SK-N-SH (cell line): ENCODE data around the gene RFX3. TPM values are rescaled to one million over a fixed set of nuclear protein-coding genes. Genes with fewer than 3 reads are reported as not detected.

Source experiments
- CTCF ChIA-PET: fragments of 300-600, 350-600 bp; formaldehyde crosslinking; extraction: SDS; loops from one replicate; lab custom pipeline; 2021; lab: Yijun Ruan, JAX
- POLR2A ChIA-PET: fragments of 350-600 bp; sonication (Branson Sonifier 250); formaldehyde crosslinking; extraction: SDS; loops from one replicate; lab custom pipeline; 2020; ENCODE audit warnings: antibody characterized with exemption, inconsistent platforms; lab: Yijun Ruan, JAX
- DNase-seq: peaks from one replicate; pipeline ENCODE4 v3.0.0; 2012
- H2AFZ ChIP-seq: fragments of 200-600 bp; sonication (generic); 2 replicates; pipeline ENCODE4 v1.8.1; 2016; ENCODE audit warnings: antibody characterized with exemption, mild to moderate bottlenecking, low read depth
- H3F3A ChIP-seq: fragments of 200-600 bp; sonication (generic); replicated peaks from 2 replicates; pipeline ENCODE3; 2016; ENCODE audit warnings: antibody characterized with exemption, mild to moderate bottlenecking; ENCODE audit not compliant: insufficient read depth
- H3K27ac ChIP-seq, 2 experiments: fragments of 200-500 bp in 1 of 2; fragments of 200-600 bp in 1 of 2; sonication (Bioruptor generic) in 1 of 2; sonication (generic), shearing (Covaris generic) in 1 of 2; 2 replicates each; pipeline versions ENCODE4 v1.5.1 to v1.6.1; 2014 to 2016; ENCODE audit warnings: low read depth in 2 of 2, inconsistent platforms in 1 of 2, low read length in 1 of 2, mild to moderate bottlenecking in 1 of 2, mixed read lengths in 1 of 2
- H3K27me3 ChIP-seq: fragments of 200-600 bp; sonication (generic), shearing (Covaris generic); 2 replicates; pipeline ENCODE4 v1.6.1; 2016; ENCODE audit warnings: mixed run types; ENCODE audit not compliant: insufficient read depth
- H3K36me3 ChIP-seq, 2 experiments: fragments of 200-500 bp in 1 of 2; fragments of 200-600 bp in 1 of 2; sonication (Bioruptor generic) in 1 of 2; sonication (generic) in 1 of 2; replicated peaks in 1 of 2; 2 replicates each; pipeline versions ENCODE3 to v1.5.1; 2014 to 2016; ENCODE audit warnings: low read length in 1 of 2, mild to moderate bottlenecking in 1 of 2; ENCODE audit not compliant: insufficient read depth in 2 of 2, control insufficient read depth in 1 of 2
- H3K4me1 ChIP-seq, 2 experiments: fragments of 200-500 bp in 1 of 2; fragments of 200-600 bp in 1 of 2; sonication (Bioruptor generic) in 1 of 2; sonication (generic), shearing (Covaris generic) in 1 of 2; 2 replicates each; pipeline versions ENCODE4 v1.5.1 to v1.6.1; 2014 to 2016; ENCODE audit warnings: low read depth in 1 of 2, low read length in 1 of 2, mixed run types in 1 of 2; ENCODE audit not compliant: insufficient read depth in 2 of 2, control insufficient read depth in 1 of 2
- H3K4me2 ChIP-seq: fragments of 200-600 bp; sonication (generic), shearing (Covaris generic); 2 replicates; pipeline ENCODE4 v1.6.1; 2017; ENCODE audit warnings: mixed run types
- H3K4me3 ChIP-seq, 2 experiments: fragments of 200-500 bp in 1 of 2; fragments of 200-600 bp in 1 of 2; sonication (Bioruptor generic) in 1 of 2; sonication (generic), shearing (Covaris generic) in 1 of 2; 2 replicates each; pipeline versions ENCODE4 v1.5.1 to v1.8.1; 2014 to 2016; ENCODE audit warnings: low read depth in 2 of 2, inconsistent platforms in 1 of 2, low read length in 1 of 2, mild to moderate bottlenecking in 1 of 2, mixed read lengths in 1 of 2, moderate library complexity in 1 of 2
- H3K79me2 ChIP-seq: fragments of 200-600 bp; sonication (generic); 2 replicates; pipeline ENCODE4 v1.8.1; 2017; ENCODE audit warnings: mild to moderate bottlenecking; ENCODE audit not compliant: insufficient read depth
- H3K9ac ChIP-seq: fragments of 200-600 bp; sonication (generic); 2 replicates; pipeline ENCODE4 v1.6.1; 2017; ENCODE audit warnings: mixed run types
- H3K9me2 ChIP-seq: fragments of 200-600 bp; sonication (generic); 2 replicates; pipeline ENCODE4 v1.6.1; 2017; ENCODE audit warnings: mixed run types
- H3K9me3 ChIP-seq: fragments of 200-600 bp; sonication (generic); 2 replicates; pipeline ENCODE4 v1.6.1; 2017; ENCODE audit warnings: mixed run types, mild to moderate bottlenecking, moderate library complexity
- H4K20me1 ChIP-seq: fragments of 200-600 bp; sonication (generic); 2 replicates; pipeline ENCODE4 v1.6.1; 2017; ENCODE audit warnings: mild to moderate bottlenecking, mixed run types; ENCODE audit not compliant: insufficient read depth
- CHD2 ChIP-seq: fragments of 150-350 bp; IDR thresholded peaks from 2 replicates; pipeline ENCODE4 v1.6.1; 2018; ENCODE audit warnings: low read length; ENCODE audit not compliant: partially characterized antibody
- CTCF ChIP-seq: fragments of 200-600 bp; sonication (generic); IDR thresholded peaks from 2 replicates; pipeline ENCODE4 v1.6.1; 2017; ENCODE audit warnings: antibody characterized with exemption, mild to moderate bottlenecking, moderate library complexity
- ELF1 ChIP-seq: IDR thresholded peaks from 2 replicates; pipeline ENCODE4 v1.4.0; 2012
- EP300 ChIP-seq, 2 experiments: IDR thresholded peaks; 2 replicates each; pipeline versions ENCODE4 v1.4.0 to v1.6.1; 2012; ENCODE audit warnings: borderline replicate concordance in 1 of 2, low read depth in 1 of 2, low read length in 1 of 2
- FOXJ3 ChIP-seq: sonication (generic); formaldehyde crosslinking; IDR thresholded peaks from 2 replicates; pipeline ENCODE4 v1.5.1; 2020; ENCODE audit warnings: mild to moderate bottlenecking, missing genetic modification reagents
- GABPA ChIP-seq: IDR thresholded peaks from 2 replicates; pipeline ENCODE4 v1.4.0; 2012; ENCODE audit warnings: low read depth, mild to moderate bottlenecking
- MEF2A ChIP-seq: IDR thresholded peaks from 2 replicates; pipeline ENCODE4 v1.4.0; 2012; ENCODE audit warnings: low read depth, borderline replicate concordance
- MXI1 ChIP-seq: IDR thresholded peaks from 2 replicates; pipeline ENCODE4 v1.6.1; 2012; ENCODE audit warnings: mild to moderate bottlenecking, low read depth, low read length, improper control_type of control experiment
- NFIC ChIP-seq: IDR thresholded peaks from 2 replicates; pipeline ENCODE4 v1.4.0; 2012; ENCODE audit warnings: borderline replicate concordance
- NRF1 ChIP-seq: IDR thresholded peaks from 2 replicates; pipeline ENCODE4 v1.6.1; 2012; ENCODE audit warnings: low read depth, mild to moderate bottlenecking, low read length
- RAD21 ChIP-seq: IDR thresholded peaks from 2 replicates; pipeline ENCODE4 v1.6.1; 2012; ENCODE audit warnings: mild to moderate bottlenecking, low read length
- RFX5 ChIP-seq: IDR thresholded peaks from 2 replicates; pipeline ENCODE4 v1.6.1; 2012; ENCODE audit warnings: mild to moderate bottlenecking, improper control_type of control experiment, low read length
- SIN3A ChIP-seq: IDR thresholded peaks from 2 replicates; pipeline ENCODE4 v1.6.1; 2012; ENCODE audit warnings: low read depth, mild to moderate bottlenecking, low read length, moderate library complexity, borderline replicate concordance
- SMC3 ChIP-seq: IDR thresholded peaks from 2 replicates; pipeline ENCODE4 v1.6.1; 2012; ENCODE audit warnings: low read depth, low read length, improper control_type of control experiment
- TAF1 ChIP-seq: IDR thresholded peaks from 2 replicates; pipeline ENCODE4 v1.6.1; 2012; ENCODE audit warnings: low read depth, mild to moderate bottlenecking, low read length, moderate library complexity, borderline replicate concordance
- TCF12 ChIP-seq: IDR thresholded peaks from 2 replicates; pipeline ENCODE4 v1.4.0; 2012
- TEAD4 ChIP-seq: IDR thresholded peaks from 2 replicates; pipeline ENCODE4 v1.4.0; 2012; ENCODE audit warnings: mild to moderate bottlenecking, borderline replicate concordance; ENCODE audit not compliant: insufficient read depth
- USF1 ChIP-seq: IDR thresholded peaks from 2 replicates; pipeline ENCODE4 v1.4.0; 2012; ENCODE audit warnings: low read depth, borderline replicate concordance
- YY1 ChIP-seq: IDR thresholded peaks from 2 replicates; pipeline ENCODE4 v1.4.0; 2012; ENCODE audit warnings: low read depth, mild to moderate bottlenecking
- WGBS: methylation state at CpG from one replicate; pipeline ENCODE4 v1.1.6; 2017; ENCODE audit warnings: low lambda C conversion rate; 5-methylcytosine and 5-hydroxymethylcytosine counted together
- polyA plus RNA-seq, 3 experiments: library from polyadenylated mRNA; depleted of rRNA; stranded (reverse); fragments of >200 nt; gene quantifications; 2 replicates each; pipeline ENCODE4 v1.2.3, GENCODE V29; 2012
- TF ChIP-seq, protein P1 (sequence below): IDR thresholded peaks from 2 replicates; pipeline ENCODE4 v1.6.1; 2012; ENCODE audit warnings: mild to moderate bottlenecking, low read depth, low read length, moderate library complexity
- TF ChIP-seq, protein P2 (sequence below): fragments of 150-350 bp; IDR thresholded peaks from 2 replicates; pipeline ENCODE4 v1.6.1; 2016; ENCODE audit warnings: mild to moderate bottlenecking, low read depth, low read length

The RFX3 gene
- polyA plus RNA-seq, 1 of the 3 experiments (the other 2 are of a cell fraction) = 1.7 TPM

DNA sequence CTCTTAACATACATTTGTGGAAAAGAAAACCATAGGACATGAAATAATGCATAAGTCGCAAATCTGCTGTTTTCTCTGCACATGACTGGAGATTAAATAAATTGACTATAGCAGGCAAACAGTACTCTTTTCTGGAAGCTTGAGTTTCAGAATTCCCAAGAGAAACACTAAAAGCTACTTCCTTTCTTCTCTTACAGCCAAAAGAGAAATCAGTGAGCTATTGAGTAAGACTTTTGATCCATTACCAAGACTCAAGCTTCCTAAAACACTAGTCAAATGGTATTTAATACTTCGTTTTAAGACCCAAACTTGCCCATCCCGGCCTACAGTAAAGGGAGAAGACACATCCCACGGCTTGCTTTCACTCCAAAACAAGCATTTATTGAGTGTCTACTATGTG is 346.1 kb downstream of the RFX3 start:
- ChIA-PET CTCF (interaction anchor here (2.2 kb wide), 1 partner anchor 320 kb away, joined by 7 read pairs; no protein-coding TSS in a partner anchor), POLR2A (no interaction called here)
- WGBS = 29% methylated on average over 4 of the region's 4 CpGs
- Histone ChIP-seq H3K9me2 (no peaks in the 10 kb centered on the region), H3K79me2 (no peaks in the 10 kb centered on the region), H3K9ac (no peak overlapping the region), H2AFZ (no peak overlapping the region), H3K4me2 (no peak overlapping the region), H3K36me3 (no peaks in the 10 kb centered on the region), H3K4me1 (no peaks in the 10 kb centered on the region), H3K27ac (no peak overlapping the region), H3F3A (no peaks in the 10 kb centered on the region), H3K9me3 (no peaks in the 10 kb centered on the region), H3K27me3 (peaks cover 30% of the 10 kb centered on the region; the same call in 1 of the 2 replicates), H3K4me3 (no peak overlapping the region), H4K20me1 (no peaks in the 10 kb centered on the region)
- no peak for DNase-seq
- TF ChIP-seq GABPA = no peak
- TF ChIP-seq NFIC = no peak
- TF ChIP-seq TCF12 = no peak
- no peak for TF ChIP-seq USF1
- TF ChIP-seq MXI1 = no peak
- no peak for TF ChIP-seq SIN3A
- no peak for TF ChIP-seq RFX5
- TF ChIP-seq CHD2 = no peak

GRCh38 chr9:3177936-3178335 is 347.9 kb downstream of the RFX3 start:
- Histone ChIP-seq H2AFZ (no peak overlapping the region), H3K4me1 (no peaks in the 10 kb centered on the region), H4K20me1 (no peaks in the 10 kb centered on the region), H3K9ac (no peak overlapping the region), H3K79me2 (no peaks in the 10 kb centered on the region), H3F3A (no peaks in the 10 kb centered on the region), H3K27ac (no peak overlapping the region), H3K27me3 (peaks cover 30% of the 10 kb centered on the region; the same call in 1 of the 2 replicates), H3K9me2 (no peaks in the 10 kb centered on the region), H3K36me3 (no peaks in the 10 kb centered on the region), H3K4me3 (no peak overlapping the region), H3K9me3 (no peaks in the 10 kb centered on the region), H3K4me2 (no peak overlapping the region)
- no peak for TF ChIP-seq CTCF
- TF ChIP-seq FOXJ3 = no peak
- TF ChIP-seq RAD21 = no peak
- no peak for TF ChIP-seq USF1
- TF ChIP-seq, protein P1, sequence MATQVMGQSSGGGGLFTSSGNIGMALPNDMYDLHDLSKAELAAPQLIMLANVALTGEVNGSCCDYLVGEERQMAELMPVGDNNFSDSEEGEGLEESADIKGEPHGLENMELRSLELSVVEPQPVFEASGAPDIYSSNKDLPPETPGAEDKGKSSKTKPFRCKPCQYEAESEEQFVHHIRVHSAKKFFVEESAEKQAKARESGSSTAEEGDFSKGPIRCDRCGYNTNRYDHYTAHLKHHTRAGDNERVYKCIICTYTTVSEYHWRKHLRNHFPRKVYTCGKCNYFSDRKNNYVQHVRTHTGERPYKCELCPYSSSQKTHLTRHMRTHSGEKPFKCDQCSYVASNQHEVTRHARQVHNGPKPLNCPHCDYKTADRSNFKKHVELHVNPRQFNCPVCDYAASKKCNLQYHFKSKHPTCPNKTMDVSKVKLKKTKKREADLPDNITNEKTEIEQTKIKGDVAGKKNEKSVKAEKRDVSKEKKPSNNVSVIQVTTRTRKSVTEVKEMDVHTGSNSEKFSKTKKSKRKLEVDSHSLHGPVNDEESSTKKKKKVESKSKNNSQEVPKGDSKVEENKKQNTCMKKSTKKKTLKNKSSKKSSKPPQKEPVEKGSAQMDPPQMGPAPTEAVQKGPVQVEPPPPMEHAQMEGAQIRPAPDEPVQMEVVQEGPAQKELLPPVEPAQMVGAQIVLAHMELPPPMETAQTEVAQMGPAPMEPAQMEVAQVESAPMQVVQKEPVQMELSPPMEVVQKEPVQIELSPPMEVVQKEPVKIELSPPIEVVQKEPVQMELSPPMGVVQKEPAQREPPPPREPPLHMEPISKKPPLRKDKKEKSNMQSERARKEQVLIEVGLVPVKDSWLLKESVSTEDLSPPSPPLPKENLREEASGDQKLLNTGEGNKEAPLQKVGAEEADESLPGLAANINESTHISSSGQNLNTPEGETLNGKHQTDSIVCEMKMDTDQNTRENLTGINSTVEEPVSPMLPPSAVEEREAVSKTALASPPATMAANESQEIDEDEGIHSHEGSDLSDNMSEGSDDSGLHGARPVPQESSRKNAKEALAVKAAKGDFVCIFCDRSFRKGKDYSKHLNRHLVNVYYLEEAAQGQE = no peak
- no peak for TF ChIP-seq TEAD4
- TF ChIP-seq EP300 (IDR thresholded peaks at IDR 0.05; ENCODE audit: borderline replicate concordance in 1 of 2, low read depth in 1 of 2, low read length in 1 of 2) = no peak
- TF ChIP-seq YY1 = no peak
- no peak for TF ChIP-seq GABPA
- TF ChIP-seq MEF2A = no peak
- TF ChIP-seq SMC3 = no peak
- TF ChIP-seq TAF1 = no peak
- TF ChIP-seq ELF1 = no peak
- no peak for TF ChIP-seq CHD2
- no peak for TF ChIP-seq NRF1
- TF ChIP-seq, protein P2, sequence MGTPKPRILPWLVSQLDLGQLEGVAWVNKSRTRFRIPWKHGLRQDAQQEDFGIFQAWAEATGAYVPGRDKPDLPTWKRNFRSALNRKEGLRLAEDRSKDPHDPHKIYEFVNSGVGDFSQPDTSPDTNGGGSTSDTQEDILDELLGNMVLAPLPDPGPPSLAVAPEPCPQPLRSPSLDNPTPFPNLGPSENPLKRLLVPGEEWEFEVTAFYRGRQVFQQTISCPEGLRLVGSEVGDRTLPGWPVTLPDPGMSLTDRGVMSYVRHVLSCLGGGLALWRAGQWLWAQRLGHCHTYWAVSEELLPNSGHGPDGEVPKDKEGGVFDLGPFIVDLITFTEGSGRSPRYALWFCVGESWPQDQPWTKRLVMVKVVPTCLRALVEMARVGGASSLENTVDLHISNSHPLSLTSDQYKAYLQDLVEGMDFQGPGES = no peak
- DNase-seq = no peak
- WGBS = 17% methylated on average over 1 of the region's 1 CpG
- ChIA-PET POLR2A (no interaction called here), CTCF (interaction anchor here (1.1 to 1.2 kb wide), 2 partner anchors 17 to 320 kb away, joined by 3 to 4 read pairs; no protein-coding TSS in a partner anchor)
